LNCAP (cell line): Measurements from ENCODE around the gene TMEM69.

Experiments
- CTCF ChIP-seq: fragments of 450-650 bp; IDR thresholded peaks from 2 replicates; pipeline ENCODE4 v1.5.1; 2017; ENCODE audit warnings: mild to moderate bottlenecking

TMEM69 gene

GRCh38 chr1:45654540-45655280 is 33.3 kb upstream of the TMEM69 start:
- no peak for TF ChIP-seq CTCF

GRCh38 chr1:45656573-45657226 is 31.3 kb upstream of the TMEM69 start:
- no peak for TF ChIP-seq CTCF

DNA sequence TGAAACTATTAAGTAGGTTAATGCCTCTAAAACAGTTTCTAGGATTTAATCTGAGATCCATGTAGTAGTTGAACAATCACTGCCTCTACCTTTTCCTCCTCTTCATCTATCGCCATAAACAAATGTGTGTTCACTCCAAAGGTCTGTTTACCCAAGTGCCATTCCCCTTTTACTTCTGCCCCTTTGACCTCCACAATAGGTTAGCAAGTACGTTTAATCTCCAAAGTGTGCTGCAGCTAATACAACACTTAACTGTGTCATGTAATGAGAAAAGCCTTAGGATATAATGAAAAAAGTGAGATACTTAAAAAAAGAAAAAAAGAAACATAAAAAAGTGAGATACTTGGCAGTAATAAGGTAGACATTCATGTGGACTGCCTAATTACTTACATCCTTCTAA is 29.8 kb upstream of the TMEM69 start:
- TF ChIP-seq CTCF: no peak

GRCh38 chr1:45659222-45659621 is 28.8 kb upstream of the TMEM69 start:
- no peak for TF ChIP-seq CTCF

DNA sequence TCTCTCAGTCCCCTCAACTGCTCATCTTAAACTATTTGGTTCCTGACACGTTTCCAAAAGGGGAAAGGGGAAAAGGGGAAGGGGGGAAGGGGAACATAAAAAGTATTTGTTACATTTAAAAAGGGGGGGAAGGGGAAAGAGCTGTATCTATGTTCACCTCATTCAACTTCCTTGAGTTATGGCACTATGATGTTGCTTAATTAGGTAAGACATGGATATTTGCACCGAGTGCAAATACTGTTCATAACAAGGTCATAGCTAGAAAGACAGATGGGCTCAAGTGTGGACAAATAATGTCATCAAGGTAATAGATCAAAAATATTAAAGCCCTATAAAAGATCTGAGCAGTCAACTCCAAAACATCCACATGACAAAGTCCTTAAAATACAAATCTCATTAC is 27.6 kb upstream of the TMEM69 start:
- TF ChIP-seq CTCF: no peak

DNA sequence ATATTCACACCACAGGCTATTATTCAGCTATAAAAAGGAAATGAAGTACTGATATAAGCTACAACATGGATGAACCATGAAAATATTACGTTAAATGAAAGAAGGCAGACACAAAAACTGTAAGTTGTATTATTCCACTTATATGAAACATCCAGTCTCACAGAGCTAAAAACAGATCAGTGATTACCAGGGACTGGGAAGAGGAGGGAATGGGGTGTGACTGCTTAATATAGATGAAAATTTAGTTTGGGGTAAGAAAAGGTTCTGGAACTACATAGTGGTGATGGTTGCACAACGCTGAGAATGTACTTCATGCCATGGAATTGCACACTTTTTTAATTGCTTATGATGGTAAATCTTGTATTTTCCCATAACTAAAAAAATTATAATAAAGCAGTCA is 21.1 kb upstream of the TMEM69 start:
- no peak for TF ChIP-seq CTCF

DNA sequence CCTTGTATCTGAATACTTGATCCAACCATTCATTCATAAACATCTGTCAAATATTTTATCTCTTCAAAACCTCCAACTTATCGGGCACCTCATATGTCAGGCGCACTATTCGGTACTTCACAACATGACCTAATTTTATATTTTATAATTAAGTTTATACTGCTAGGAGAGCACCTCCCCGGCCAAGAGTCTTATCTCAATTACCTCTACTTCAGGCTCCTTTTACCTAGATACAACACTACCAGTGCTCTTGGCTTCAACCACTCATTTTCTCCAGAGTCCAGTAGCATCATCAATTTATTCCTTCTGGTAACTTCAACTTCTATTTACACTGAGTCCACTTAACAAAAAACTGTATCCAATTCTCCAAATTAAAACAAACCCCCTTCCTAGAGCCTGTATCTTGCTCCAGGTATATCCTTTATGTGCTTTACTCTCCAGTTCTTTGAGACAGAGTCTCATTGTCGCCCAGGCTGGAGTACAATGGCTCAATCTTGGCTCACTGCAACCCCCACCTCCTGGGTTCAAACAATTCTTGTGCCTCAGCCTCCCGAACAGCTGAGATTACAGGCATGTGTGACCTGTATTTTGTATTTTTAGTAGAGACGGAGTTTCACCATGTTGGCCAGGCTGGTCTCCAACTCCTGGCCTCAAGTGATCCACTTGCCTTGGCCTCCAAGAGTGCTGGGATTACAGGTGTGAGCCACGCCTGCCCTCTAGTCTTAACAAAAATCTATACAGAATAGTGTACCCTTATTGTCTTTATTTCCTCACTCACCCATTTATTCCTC is 20.5 kb upstream of the TMEM69 start:
- TF ChIP-seq CTCF: no peak
